ENCODE measurements around the gene C1orf167.

The C1orf167 gene

GRCh38 chr1:11761988-11762406, at the start of gene C1orf167:
TSS of gene C1orf167 (plus strand) at chr1:11762193. CDS start at chr1:11764401, 2,208 bp downstream.
- Histone ChIP-seq H3K9me3 (ENCODE audit: insufficient read depth, low read length) (no peaks in the 10 kb centered on the region), H3K36me3 (ENCODE audit: low read length) (no peaks in the 10 kb centered on the region), H4K20me1 (ENCODE audit: low read depth, low read length) (no peaks in the 10 kb centered on the region), H3K9ac (ENCODE audit: low read length) (no peak within 1 kb of the TSS), H3K4me2 (ENCODE audit: low read depth, low read length, poor library complexity, severe bottlenecking) (no peak within 1 kb of the TSS), H3K9me2 (replicated peaks; ENCODE audit: insufficient read depth, low read length) (no peaks in the 10 kb centered on the region), H3K79me2 (ENCODE audit: insufficient read depth, low read length) (no peaks in the 10 kb centered on the region), H3K27me3 (ENCODE audit: low read length) (no peaks in the 10 kb centered on the region), H3K4me3 (ENCODE audit: insufficient read depth, low read length, poor library complexity, severe bottlenecking) (no peak within 1 kb of the TSS), H3K27ac (ENCODE audit: low read depth, low read length) (no peak within 1 kb of the TSS), H3F3A (ENCODE audit: insufficient read depth) (no peaks in the 10 kb centered on the region), H2AFZ (ENCODE audit: low read depth, low read length, severe bottlenecking) (no peak within 1 kb of the TSS)
- TF ChIP-seq CTCF (IDR thresholded peaks at IDR 0.05; ENCODE audit: insufficient read depth, low read length, poor library complexity, severe bottlenecking), result no peak
- no peak for TF ChIP-seq EZH2phosphoT487 (conservative IDR thresholded peaks at IDR 0.05; ENCODE audit: low read length)

DNA sequence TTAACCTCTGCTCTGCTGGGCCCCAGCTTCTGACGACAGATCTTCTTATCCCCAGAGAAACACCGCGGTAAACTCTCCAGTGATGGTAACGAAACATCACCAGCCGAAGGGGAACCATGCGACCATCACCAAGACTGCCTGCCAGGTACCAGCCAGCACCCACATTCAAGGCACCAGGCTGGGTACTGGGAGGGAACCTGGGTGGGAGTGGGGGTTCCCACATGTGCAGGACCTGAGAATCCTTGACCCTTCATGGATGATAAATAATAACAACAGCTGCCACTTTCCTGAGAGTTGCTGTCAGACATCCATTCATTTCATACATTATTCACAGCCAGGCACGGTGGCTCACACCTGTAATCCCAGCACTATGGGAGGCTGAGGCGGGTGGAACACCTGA, 49.7 kb upstream of the C1orf167 start:
- TF ChIP-seq EZH2phosphoT487 (conservative IDR thresholded peaks at IDR 0.05; ENCODE audit: low read length) (no peak), CTCF (IDR thresholded peaks at IDR 0.05; ENCODE audit: insufficient read depth, low read length, poor library complexity, severe bottlenecking) (no peak)

DNA sequence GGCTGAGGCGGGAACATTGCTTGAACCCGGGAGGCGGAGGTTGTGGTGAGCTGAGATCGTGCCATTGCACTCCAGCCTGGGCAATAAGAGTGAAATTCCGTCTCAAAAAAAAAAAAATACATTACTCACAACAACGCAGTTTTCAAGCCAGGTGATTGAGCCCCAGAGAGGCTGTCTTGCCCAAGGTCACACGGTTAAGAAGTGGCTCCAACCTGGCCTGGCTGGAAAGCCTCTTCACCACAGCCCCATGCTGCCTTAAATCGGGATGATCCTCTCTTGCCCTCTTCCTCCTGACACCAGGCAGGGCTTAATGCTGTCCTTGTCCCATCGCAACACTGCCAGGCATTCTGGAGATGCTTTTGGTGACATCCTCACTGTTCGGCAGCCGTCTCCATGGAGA, 48.9 kb upstream of the C1orf167 start:
- H3K9me3 ChIP-seq (ENCODE audit: insufficient read depth, low read length), result no peaks in the 10 kb centered on the region
- no peak for TF ChIP-seq CTCF (IDR thresholded peaks at IDR 0.05; ENCODE audit: insufficient read depth, low read length, poor library complexity, severe bottlenecking)
- no peak for TF ChIP-seq EZH2phosphoT487 (conservative IDR thresholded peaks at IDR 0.05; ENCODE audit: low read length)
- H2AFZ ChIP-seq (ENCODE audit: low read depth, low read length, severe bottlenecking), result no peak overlapping the region
- no peak overlapping the region for H3K4me2 ChIP-seq (ENCODE audit: low read depth, low read length, poor library complexity, severe bottlenecking)
- no peaks in the 10 kb centered on the region for H4K20me1 ChIP-seq (ENCODE audit: low read depth, low read length)
- H3K36me3 ChIP-seq (ENCODE audit: low read length), result no peaks in the 10 kb centered on the region
- no peak overlapping the region for H3K27ac ChIP-seq (ENCODE audit: low read depth, low read length)
- no peaks in the 10 kb centered on the region for H3F3A ChIP-seq (ENCODE audit: insufficient read depth)
- no peaks in the 10 kb centered on the region for H3K9me2 ChIP-seq (replicated peaks; ENCODE audit: insufficient read depth, low read length)
- no peaks in the 10 kb centered on the region for H3K27me3 ChIP-seq (ENCODE audit: low read length)
- H3K9ac ChIP-seq (ENCODE audit: low read length), result no peak overlapping the region
- no peaks in the 10 kb centered on the region for H3K79me2 ChIP-seq (ENCODE audit: insufficient read depth, low read length)
- no peak overlapping the region for H3K4me3 ChIP-seq (ENCODE audit: insufficient read depth, low read length, poor library complexity, severe bottlenecking)

More for the DNA sequence above, 49.7 kb upstream of the C1orf167 start:
- Histone ChIP-seq H3K4me3 (ENCODE audit: insufficient read depth, low read length, poor library complexity, severe bottlenecking) (no peak overlapping the region), H3K27ac (ENCODE audit: low read depth, low read length) (no peak overlapping the region), H3K4me2 (ENCODE audit: low read depth, low read length, poor library complexity, severe bottlenecking) (no peak overlapping the region), H3K27me3 (ENCODE audit: low read length) (no peaks in the 10 kb centered on the region), H4K20me1 (ENCODE audit: low read depth, low read length) (no peaks in the 10 kb centered on the region), H3K9me2 (replicated peaks; ENCODE audit: insufficient read depth, low read length) (no peaks in the 10 kb centered on the region), H3K36me3 (ENCODE audit: low read length) (no peaks in the 10 kb centered on the region), H3K79me2 (ENCODE audit: insufficient read depth, low read length) (no peaks in the 10 kb centered on the region), H2AFZ (ENCODE audit: low read depth, low read length, severe bottlenecking) (no peak overlapping the region), H3K9ac (ENCODE audit: low read length) (no peak overlapping the region), H3K9me3 (ENCODE audit: insufficient read depth, low read length) (no peaks in the 10 kb centered on the region), H3F3A (ENCODE audit: insufficient read depth) (no peaks in the 10 kb centered on the region)
